Lung microvascular endothelial cell (primary cell): Measurements from ENCODE around the gene NFIA. TPM values are rescaled to one million over a fixed set of nuclear protein-coding genes. Genes with fewer than 3 reads are reported as not detected.

ENCODE experiments used
- DNase-seq, 2 donors: peaks; one replicate each; pipeline versions ENCODE4 v3.0.0 to v3.0.0-alpha.2; 2010; ENCODE audit warnings: low read depth in 2 of 2
- total RNA-seq: library from RNA; depleted of rRNA; stranded (reverse); fragments of >200 nt; gene quantifications from 2 replicates; pipeline ENCODE4 v1.2.1, GENCODE V29; 2014

NFIA gene
- total RNA-seq, 1 donor from 2014 or later, result 14.3 TPM

DNA sequence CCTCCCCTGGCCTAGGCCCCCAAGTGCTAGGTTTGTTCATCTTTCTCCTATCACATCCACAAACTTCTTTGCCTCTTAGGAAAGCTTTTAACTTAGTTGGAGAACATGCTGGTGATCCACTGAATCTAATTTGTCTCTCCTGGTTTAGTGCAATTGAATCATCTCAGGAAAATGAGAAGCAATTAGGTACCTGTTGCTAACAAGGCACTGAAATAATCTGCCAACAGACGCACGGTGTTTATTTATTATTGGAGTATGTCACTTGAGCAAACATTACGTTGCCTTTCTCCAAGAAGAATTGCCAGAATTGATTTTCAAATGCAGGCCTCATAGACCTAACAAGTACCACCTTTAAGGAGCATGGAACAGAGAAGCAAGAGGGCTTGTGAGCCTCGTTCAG lies 309.4 kb downstream of the NFIA start:
- DNase-seq, result no peak

DNA sequence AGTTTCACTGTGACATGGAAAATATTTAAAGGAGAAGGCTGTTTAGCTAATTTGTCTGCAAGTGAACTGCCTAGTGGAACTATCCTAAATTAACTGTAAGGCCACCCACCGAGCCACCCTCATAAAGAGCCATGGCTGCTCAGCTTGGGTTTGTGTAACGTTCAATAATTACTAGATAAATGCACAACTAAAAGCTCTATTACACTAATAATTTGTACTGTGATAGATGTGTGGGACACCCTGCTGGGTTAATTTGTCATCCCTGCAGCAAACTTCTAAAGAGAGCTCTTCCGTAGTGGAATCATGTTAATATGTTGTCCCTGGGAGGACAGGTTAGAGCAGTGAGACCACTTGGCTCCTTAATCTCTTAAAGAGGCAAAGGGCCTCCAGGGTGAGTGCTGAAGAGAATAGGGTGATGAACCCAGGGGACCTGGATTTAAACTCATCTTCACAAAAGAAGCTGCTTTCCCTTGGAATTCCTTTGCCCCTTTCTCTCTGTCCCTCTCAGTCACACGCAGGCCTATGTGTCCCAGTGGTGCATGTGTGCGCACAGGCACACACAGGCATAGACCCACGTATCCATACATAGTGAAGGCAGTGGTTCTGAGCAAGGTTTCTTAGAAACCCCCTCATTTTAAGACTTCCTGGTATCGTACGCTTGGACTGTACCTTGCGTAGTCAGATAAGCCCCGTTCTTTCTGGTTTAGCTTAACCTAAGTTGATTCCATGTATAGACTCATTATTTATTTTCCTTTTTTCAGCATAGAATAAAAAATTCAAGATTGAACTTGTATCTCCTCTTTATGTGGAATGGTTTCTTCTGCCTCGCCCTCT lies 310.3 kb downstream of the NFIA start:
- no peak for DNase-seq

DNA sequence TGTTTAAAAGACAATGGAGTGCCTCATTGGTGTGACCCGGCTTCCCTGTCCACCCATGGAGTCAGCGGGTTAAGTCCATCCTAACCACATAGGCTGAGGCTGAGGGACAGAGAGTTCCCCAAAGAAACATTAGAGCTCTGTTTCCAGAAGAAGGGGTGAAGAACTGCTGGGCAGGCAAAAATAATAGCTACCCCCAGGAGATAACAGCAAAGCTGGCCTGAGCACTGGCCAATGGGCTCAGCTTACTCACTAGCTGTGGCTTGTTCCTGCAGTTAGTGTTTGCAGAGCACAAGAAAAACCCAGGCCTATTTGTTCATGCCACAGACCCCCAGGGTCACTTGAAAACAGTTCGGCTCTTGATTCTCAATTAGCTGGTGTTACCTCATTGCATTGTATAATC lies 311.2 kb downstream of the NFIA start:
- DNase-seq, result no peak

DNA sequence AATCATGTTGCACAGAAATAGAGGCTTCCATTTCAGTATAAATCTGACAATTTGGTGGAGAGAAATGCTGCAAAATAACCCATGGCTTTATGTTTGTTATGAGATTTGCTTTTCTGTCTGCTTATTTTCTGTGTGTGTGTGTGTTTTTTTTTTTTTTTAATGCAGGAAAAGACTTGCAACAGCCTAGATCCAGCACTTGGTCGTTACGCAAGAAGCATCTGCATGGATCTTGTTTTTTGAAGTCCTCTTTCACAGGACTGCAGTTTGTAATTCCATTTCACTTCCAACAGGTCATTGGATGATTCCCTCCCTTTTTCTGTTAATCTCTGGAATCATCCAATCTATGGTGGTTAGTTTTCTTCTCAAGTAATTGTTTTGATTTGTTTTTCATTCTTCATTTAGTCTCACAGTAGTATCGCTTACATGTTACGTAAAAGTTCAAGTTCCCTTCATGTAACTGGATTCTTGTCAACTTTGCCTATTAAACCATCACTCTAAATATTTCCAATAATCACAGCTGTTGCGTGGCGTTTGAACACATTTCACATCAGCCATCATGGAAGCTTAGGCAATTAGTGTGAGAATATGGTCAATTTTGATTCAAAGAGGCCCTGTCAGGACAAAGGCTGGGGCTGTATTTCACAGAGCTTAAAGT lies 312.9 kb downstream of the NFIA start:
- no peak for DNase-seq

DNA sequence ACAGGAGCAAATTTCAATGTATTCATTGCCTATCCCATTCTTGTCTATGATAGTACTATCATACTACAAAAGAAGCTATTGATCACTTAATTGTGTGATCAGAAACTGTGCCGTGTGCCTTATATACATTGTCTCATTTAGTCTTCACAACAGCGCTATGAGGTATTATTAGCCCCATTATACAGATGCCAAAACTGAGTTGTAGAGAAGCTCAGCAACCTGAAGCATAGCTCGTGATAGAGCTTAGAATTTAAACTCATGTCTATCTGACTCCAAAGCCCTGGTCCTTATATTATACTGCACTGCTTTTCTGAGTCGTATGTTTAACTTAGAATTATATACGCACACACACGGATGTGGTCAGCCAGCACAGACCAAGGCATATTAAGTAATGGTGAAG lies 315.1 kb downstream of the NFIA start:
- DNase-seq, result no peak

DNA sequence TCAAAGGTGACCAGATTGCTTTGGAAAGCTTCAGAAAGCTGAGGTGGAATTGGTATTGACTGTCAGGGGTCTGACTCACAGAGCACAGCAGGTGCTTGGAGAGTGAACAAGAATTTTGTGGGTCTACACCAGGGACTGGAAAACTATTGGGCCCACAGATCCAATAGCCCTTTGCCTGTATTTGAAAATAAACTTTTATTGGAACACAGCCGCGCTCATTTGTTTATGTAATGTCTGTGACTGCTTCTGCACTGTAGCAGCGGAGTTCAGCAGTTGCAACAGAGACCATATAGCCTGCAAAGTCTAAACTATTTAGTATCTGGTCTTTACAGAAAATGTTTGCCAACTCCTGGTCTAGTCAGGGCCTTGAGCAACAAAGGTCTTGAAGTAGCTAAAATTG lies 315.6 kb downstream of the NFIA start:
- DNase-seq, result no peak

DNA sequence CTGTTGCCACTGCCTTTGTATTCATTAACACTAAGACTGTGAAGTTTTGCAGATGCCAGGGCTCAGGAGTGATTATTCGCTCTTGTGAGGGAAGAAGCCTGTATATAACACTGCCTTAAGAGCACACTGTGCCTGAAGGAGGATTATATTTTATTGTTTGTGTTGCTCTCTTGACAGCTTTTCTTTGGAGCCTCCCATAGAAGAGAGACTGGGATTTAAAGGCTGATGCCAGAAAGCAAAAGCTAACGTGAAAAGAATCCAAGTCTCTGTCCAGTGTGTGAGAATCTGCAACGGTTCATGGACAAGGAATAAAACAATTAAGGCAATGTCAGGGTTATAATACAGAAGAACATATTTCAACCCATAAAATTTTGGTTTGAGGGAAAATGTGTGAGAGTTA lies 316.8 kb downstream of the NFIA start:
- no peak for DNase-seq

DNA sequence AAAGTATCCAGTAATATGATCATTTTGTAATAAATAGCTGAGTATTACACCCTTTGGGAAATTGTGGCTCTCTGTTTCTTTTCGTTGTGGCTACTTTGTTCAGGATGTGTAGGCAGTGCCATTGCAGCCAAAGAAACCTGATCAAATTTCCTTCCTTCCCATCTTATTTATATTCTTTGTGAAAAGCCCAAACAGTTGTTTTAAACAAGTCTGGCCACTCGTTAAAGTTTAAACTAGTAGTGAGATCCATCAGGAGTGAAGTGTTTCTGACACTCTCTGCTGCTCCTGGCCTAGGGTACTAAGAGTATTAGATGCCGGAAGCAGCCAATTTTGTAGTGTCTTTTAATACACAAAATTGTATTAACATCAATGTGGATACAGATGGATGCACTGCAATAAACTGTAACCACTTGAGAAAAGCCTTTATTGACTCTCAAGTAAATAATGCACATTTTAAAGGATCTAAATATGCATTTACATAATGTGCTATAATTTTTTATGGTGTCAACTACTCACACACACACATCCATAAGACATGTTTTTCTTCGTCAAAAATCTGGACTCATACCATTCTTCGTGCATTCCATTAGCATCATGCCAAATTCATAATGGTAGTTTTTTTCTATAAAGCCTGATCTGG lies 317.9 kb downstream of the NFIA start:
- peak in 1 of 2 donors; percentile 15 for DNase-seq

DNA sequence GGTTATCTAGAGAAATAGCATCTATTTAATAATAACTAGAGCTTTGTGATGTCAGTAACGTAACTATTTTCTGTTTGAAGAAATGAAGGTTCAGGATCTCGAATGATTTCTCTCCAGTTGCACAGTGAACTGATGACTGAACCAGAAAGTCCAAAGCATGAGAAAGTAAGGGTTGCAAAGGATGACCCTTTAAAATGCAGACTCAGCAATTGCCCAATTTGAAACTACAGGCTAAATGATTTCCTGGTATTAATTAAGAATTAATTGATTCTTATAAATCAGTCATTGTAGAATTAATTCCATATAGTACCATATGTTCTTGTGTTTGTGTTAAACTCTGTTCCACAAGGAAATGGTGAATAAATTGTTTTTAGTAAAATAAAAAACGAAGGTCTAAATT lies 318.6 kb downstream of the NFIA start:
- no peak for DNase-seq

DNA sequence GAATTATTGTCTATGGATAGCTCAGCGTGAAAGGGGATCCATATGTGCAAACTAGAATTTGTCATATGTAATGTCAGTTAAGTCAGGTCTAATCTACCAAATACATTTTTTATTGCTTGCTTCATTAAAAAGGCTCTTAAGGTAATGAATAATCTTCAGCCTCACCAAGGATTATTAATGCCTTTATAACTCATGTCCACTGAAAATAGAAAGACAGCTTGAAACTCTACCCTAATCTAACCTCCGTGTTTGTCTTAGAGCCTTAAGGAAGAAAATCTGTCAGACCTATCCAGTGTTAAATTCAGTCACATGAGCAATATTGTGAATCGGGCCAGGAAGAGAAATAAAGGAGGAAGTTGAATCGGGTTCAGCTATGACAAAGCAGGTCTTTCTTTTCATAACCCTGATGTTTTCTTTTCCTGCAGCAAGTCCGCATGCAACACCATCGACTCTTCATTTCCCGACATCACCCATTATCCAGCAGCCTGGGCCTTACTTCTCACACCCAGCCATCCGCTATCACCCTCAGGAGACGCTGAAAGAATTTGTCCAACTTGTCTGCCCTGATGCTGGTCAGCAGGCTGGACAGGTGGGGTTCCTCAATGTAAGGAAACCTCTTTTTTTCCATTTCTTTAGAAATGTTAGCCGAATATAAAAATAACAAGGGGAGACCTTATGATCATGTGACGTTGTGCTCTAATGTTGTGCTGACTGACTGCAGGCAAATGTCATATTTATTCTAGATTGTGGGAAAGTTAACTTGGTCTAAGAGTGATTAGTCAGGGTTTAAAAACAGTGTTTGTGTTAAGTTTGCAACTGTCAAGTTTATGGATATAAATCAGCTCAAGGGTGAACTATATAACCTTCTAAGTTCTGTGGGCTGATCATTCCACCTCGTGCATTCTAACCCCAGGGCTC lies 321.6 kb downstream of the NFIA start:
- DNase-seq, result peak; percentile 80 to 87

DNA sequence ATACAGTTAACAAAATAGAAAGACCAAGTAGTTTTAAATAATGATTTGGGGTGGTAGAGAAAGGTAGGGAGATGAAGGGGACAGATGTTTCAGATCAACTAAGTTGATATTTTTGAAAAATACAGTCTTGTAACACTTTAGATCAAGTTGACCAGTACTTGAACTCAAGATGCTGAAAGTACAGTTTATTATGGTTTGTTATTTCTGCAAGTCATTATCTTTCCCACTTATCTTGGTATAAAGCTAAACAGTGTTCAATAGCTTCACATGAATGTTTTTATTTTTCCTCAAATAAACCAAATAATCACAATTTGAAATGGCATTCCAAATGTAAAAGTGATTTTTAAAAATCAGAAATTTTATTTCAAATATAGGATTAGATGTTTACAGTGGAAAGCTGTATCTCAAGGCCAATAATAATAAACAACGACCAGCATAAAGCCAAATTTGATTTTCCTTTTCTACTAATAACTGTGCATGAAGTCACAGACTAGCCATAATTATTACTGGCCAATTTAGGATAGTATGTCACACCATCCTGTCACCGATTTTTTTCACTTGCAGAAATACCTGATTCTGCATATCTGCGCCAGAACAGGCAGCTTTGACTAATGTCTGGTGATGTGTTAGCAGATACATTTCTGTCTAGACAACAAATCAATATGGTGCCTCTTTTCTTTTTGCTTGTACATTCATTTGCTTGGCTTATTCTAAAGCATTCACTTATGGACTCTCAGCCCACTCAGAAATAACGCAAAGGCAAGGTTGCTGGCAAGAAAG lies 322.4 kb downstream of the NFIA start:
- peak in 1 of 2 donors; percentile 32 for DNase-seq

DNA sequence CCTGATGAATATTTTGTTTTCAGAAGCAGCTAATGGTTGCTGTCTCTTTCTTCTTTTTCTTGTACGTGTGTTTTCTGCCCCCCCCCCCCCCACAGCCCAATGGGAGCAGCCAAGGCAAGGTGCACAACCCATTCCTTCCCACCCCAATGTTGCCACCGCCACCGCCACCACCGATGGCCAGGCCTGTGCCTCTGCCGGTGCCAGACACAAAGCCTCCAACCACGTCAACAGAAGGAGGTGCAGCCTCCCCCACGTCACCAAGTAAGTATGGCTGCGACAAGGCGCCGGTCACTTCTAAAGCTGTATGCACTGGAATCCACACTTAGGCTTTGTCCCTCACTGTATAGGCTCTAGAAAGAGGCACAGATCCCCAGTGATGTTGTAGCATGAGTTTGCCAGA lies 324.1 kb downstream of the NFIA start:
- DNase-seq, result no peak

DNA sequence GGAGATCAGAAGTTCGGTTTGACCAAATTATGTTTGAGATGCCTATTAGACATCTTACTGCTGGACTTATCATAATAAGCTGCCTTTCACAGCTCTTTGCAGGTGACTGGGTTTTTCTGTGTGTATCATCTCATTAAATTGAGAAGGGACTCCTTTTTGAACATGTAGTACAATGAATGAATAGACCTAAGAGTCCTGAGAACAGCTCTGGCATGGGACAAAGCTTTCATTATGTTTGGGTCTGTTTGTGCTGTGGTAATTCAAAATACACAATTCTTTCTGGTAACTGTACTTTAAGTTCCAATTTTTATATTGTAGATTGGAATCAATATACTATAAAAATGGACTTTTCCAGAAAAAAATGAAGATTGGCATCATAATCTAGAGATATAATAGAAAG lies 330.2 kb downstream of the NFIA start:
- DNase-seq, result no peak

DNA sequence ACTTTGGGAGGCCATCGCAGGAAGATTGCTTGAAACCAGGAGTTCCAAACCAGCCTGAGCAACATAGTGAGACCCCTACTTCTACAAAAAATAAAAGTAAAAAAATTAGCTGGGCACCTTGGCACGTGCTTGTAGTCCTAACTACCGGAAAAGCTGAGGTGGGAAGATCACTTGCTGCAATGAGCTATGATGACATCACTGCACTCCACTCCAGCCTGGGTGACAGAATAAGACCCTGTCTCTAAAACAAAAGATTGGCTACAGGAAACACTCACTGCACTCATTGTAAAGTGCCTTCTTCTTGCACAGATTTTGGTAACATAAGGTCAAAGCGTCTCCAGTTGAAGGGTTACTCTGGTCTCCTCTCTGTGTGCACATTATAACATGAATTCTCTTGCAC lies 336.8 kb downstream of the NFIA start:
- DNase-seq, result peak in 1 of 2 donors; percentile 9

DNA sequence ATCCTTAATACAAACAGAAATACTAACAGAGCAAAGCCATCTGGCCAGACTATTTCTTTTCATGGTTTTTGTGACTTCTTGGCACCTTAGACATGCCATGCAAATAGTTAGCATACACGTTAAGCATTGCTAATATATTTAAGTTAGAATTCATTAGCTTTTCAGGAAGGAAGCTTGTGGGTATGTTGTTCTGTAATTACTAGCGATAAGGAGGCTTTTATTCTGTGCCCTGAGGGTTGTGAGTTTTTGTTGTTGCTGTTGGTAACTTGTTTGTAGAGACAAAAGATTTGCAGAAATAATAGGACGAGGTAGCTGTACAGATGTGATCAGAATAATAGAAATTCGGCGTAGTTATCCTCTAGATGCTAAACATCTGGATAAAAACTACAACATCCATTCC lies 337.3 kb downstream of the NFIA start:
- no peak for DNase-seq

DNA sequence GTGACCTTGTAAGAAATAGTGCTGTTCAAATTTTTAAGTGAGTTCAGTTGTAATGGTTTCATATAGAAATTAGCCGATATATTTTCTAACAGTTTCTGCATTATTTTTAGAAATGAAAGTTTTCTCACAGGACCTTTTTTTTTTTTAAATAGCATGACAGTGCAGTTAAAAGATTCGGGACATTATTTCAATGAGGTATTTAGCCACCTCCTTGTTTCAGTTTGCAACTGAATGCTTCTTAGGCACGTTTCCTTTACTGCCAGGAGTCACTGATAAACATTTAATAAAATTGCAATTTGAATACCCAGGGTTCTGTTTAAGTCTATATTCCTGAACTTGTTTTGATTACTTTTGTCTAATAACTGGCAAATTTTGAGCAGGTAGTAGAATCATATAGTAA lies 337.9 kb downstream of the NFIA start:
- DNase-seq, result no peak

DNA sequence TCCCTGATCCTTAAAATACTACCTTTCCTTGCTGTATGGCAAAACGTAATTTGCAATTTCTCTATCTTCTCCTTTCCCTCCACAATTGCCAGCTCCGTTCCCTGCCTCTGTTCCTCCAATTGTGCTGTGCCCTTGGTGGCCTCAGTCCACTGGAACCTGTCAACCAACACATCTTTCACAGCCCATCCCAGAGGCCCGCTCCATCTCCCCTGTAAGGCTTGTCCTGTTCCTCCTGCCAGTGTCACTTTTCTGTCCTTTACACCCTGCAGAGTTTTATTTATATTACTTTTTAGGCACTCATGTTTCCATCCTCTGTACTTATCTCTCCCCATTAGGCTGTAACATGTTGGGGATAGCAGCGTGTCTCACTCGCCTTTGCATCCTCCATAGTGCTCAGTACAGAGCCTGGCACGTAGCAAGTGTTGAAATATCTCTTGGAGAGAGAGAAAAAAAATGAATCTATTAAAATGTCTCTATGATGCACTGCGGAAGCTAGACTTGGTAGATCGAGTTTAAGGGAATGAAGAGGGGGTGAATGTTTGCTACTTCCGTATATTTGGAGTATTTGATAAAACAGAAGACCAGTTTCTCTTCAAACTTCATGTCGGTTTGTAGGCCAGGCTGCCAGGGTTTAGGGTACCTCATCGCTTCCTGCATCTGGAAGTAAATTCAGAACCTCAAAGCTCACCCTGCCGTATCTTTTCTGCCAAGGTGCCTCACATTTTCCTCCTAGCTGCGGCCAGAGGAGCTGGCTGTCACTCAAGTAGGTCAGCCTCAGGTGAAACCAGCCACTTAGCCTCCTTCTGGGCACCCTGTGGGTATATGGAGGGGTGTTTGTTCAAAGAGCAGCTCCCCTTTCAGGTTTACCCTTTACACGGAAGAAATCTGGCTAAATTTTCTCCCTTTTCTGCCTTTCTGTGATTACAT lies 338.8 kb downstream of the NFIA start:
- DNase-seq, result no peak

DNA sequence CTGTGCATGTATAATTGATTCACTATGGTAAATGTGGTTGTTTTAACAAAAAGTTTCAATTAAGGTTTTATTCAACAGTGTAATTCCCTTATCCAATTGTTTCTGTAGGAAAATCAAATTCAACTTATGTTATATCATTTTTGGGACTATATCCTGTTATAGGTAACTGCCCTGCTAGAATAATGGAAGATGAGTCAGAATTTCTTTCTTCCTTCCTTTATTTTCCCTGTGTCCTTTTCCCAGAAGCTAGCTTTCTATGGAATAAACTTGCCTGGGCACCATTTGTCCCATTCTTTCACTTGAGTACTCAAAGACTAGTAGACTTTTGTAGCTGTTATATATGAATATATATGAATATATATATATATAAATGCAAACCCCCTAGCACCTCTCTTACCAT lies 341.3 kb downstream of the NFIA start:
- DNase-seq, result peak in 1 of 2 donors; percentile 63

DNA sequence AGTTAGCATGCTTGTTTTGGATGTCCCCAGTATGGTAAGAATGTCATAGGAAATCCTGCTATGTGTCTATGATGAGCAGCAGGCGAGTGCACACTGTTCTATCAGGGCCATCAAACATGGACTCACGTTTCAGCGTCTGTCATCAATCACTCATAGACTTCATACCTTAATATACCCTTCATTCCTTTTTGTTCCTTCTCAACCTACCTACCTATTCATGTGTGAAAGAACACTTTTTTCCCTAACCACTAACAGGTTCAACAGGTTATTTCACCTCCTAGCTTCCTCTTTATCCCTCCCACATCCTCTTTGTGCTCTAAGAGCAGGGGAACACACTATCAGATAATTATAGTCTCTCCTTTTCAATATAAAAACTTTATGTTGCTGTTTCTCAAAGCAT lies 342.0 kb downstream of the NFIA start:
- DNase-seq, result peak in 1 of 2 donors; percentile 71

DNA sequence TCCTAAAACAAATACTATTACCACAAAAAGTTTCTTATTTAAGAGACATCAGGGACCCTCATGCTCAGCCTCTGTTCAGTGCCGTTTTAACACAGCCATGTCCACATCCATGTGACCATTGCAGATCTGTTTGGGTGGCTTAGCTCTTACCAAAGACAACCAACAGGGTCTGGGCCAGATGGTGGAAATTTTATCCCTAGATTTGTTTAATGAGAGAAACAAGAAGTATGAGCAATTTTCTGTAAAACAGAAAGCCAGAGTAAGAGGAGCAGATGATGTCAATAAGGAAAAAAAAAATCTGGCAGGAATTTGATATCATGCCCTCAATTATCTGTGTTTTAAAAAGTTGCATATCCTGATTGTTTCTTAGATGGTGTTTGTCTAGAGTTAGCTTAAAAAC lies 342.7 kb downstream of the NFIA start:
- DNase-seq, result no peak
